AG09309 (cell line): ENCODE measurements around the gene C17orf58.

Experiments
- DNase-seq: peaks from one replicate; pipeline ENCODE4 v3.0.0-alpha.2; 2010; ENCODE audit warnings: low read depth
- H3K4me3 ChIP-seq: 2 replicates; pipeline ENCODE4 v1.5.1; 2011; ENCODE audit warnings: mild to moderate bottlenecking, low read depth, low read length, moderate library complexity; ENCODE audit not compliant: control insufficient read depth
- CTCF ChIP-seq: IDR thresholded peaks from 2 replicates; pipeline ENCODE4 v1.5.1; 2011; ENCODE audit warnings: mild to moderate bottlenecking, low read depth, low read length, inconsistent platforms; ENCODE audit not compliant: insufficient read depth, control insufficient read depth; ENCODE audit errors: missing control alignments

The C17orf58 gene

GRCh38 chr17:67947325-67947813 is 48.9 kb downstream of the C17orf58 start:
- no peak overlapping the region for H3K4me3 ChIP-seq
- no peak for TF ChIP-seq CTCF
- no peak for DNase-seq

- DNase-seq: no peak
- no peak overlapping the region for H3K4me3 ChIP-seq
- no peak for TF ChIP-seq CTCF
These were observed 49.8 kb downstream of the C17orf58 start for GRCh38 chr17:67946513-67946912.

GRCh38 chr17:67944035-67944434 is 52.2 kb downstream of the C17orf58 start:
- no peak for DNase-seq
- no peak for TF ChIP-seq CTCF
- no peak overlapping the region for H3K4me3 ChIP-seq

GRCh38 chr17:67942810-67943209 is 53.5 kb downstream of the C17orf58 start:
- peak; percentile 50 for TF ChIP-seq CTCF
- no peak overlapping the region for H3K4me3 ChIP-seq
- DNase-seq: no peak
